Fibroblast of lung (primary cell): ENCODE measurements around the gene CRPPA. TPM values are rescaled to one million over a fixed set of nuclear protein-coding genes. Genes with fewer than 3 reads are reported as not detected.

Experiments
- DNase-seq, 2 donors: peaks; one replicate each; pipeline versions ENCODE4 v3.0.0 to v3.0.0-alpha.2; 2010; ENCODE audit warnings: low read depth in 2 of 2
- H2AFZ ChIP-seq: 2 replicates; pipeline ENCODE4 v1.5.1; 2012; ENCODE audit warnings: low read length, control low read depth, inconsistent platforms
- H3K27ac ChIP-seq: 2 replicates; pipeline ENCODE4 v1.5.1; 2011; ENCODE audit warnings: low read length, control low read depth; ENCODE audit not compliant: insufficient read depth
- H3K27me3 ChIP-seq: 2 replicates; pipeline ENCODE4 v1.5.1; 2011; ENCODE audit warnings: mild to moderate bottlenecking, low read length; ENCODE audit not compliant: control insufficient read depth, insufficient read depth
- H3K36me3 ChIP-seq: 2 replicates; pipeline ENCODE4 v1.5.1; 2011; ENCODE audit warnings: low read length; ENCODE audit not compliant: control insufficient read depth, insufficient read depth
- H3K4me1 ChIP-seq: 2 replicates; pipeline ENCODE4 v1.5.1; 2011; ENCODE audit warnings: low read length; ENCODE audit not compliant: control insufficient read depth, insufficient read depth; ENCODE audit errors: extremely low read depth
- H3K4me2 ChIP-seq: 2 replicates; pipeline ENCODE4 v1.5.1; 2011; ENCODE audit warnings: low read length, control low read depth; ENCODE audit not compliant: insufficient read depth; ENCODE audit errors: extremely low read depth
- H3K4me3 ChIP-seq, 4 experiments: fragments of 200-600 bp in 1 of 4; sonication (generic) in 1 of 4; replicated peaks in 1 of 4; 2 replicates each; pipeline ENCODE4 v1.5.1; 2011 to 2016; ENCODE audit warnings: low read length in 4 of 4, low read depth in 3 of 4, mild to moderate bottlenecking in 3 of 4, control low read depth in 2 of 4, inconsistent platforms in 1 of 4, mixed read lengths in 1 of 4; ENCODE audit not compliant: insufficient read depth in 1 of 4; ENCODE audit errors: control extremely low read depth in 1 of 4
- H3K79me2 ChIP-seq: 2 replicates; pipeline ENCODE4 v1.5.1; 2012; ENCODE audit warnings: mild to moderate bottlenecking, low read length, inconsistent platforms; ENCODE audit not compliant: control insufficient read depth, insufficient read depth
- H3K9ac ChIP-seq: 2 replicates; pipeline ENCODE4 v1.5.1; 2011; ENCODE audit warnings: mild to moderate bottlenecking, low read length, control low read depth; ENCODE audit not compliant: insufficient read depth
- H3K9me3 ChIP-seq: 2 replicates; pipeline ENCODE4 v1.5.1; 2012; ENCODE audit warnings: low read depth, low read length; ENCODE audit not compliant: control insufficient read depth, insufficient read depth
- H4K20me1 ChIP-seq: 2 replicates; pipeline ENCODE4 v1.5.1; 2011; ENCODE audit warnings: low read length; ENCODE audit not compliant: control insufficient read depth, insufficient read depth; ENCODE audit errors: extremely low read depth
- EZH2 ChIP-seq: IDR thresholded peaks from 2 replicates; pipeline ENCODE4 v1.5.1; 2012; ENCODE audit warnings: low read length, control low read depth, mild to moderate bottlenecking; ENCODE audit errors: missing control alignments
- polyA plus RNA-seq, 2 donors: library from polyadenylated mRNA; depleted of rRNA in 1 of 2; stranded (reverse) in 1 of 2; unstranded in 1 of 2; fragments of >200 nt; gene quantifications; 2 replicates each; pipeline ENCODE4 v1.2.1, GENCODE V29; 2011 to 2012; ENCODE audit warnings: missing spikeins in 1 of 2
- total RNA-seq: library from RNA; depleted of rRNA; stranded (reverse); fragments of >200 nt; gene quantifications from 2 replicates; pipeline ENCODE4 v1.2.1, GENCODE V29; 2014
- TF ChIP-seq, protein P1 (sequence below), 2 donors: IDR thresholded peaks in 1 of 2; conservative IDR thresholded peaks in 1 of 2; 1 replicate in 1 of 2; 2 replicates in 1 of 2; pipeline ENCODE4 v1.5.1; 2011 to 2012; ENCODE audit warnings: low read length in 2 of 2, control low read depth in 1 of 2, inconsistent platforms in 1 of 2, low read depth in 1 of 2, mild to moderate bottlenecking in 1 of 2

Gene CRPPA
- total and polyA plus RNA-seq, 2 donors (not counting 1 experiment from before 2014, with no cell fraction given): 1.0 to 1.5 TPM

DNA sequence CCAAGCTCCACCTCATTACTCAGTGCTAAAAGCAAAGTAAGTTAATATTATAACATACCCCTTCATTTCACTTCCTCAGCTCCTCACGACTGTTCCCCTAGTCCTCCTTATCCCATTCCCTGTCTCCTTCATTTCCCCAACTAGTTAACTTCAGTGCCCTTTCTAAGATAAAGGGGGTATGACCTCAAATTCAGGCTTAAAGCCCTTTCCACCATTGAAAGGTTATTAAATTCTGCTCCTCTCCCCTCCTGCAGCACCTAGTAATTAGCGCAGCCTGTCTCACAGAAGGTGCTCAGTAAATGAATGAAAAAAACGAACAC is 1.0 kb downstream of the CRPPA start:
- peaks cover 9% of the 10 kb centered on the region for H3K4me1 ChIP-seq
- no peaks in the 10 kb centered on the region for H3K79me2 ChIP-seq
- no peaks in the 10 kb centered on the region for H3K36me3 ChIP-seq
- no peaks in the 10 kb centered on the region for H4K20me1 ChIP-seq
- no peaks in the 10 kb centered on the region for H3K27me3 ChIP-seq
- DNase-seq: no peak
- no peak for TF ChIP-seq EZH2
- TF ChIP-seq, protein P1, sequence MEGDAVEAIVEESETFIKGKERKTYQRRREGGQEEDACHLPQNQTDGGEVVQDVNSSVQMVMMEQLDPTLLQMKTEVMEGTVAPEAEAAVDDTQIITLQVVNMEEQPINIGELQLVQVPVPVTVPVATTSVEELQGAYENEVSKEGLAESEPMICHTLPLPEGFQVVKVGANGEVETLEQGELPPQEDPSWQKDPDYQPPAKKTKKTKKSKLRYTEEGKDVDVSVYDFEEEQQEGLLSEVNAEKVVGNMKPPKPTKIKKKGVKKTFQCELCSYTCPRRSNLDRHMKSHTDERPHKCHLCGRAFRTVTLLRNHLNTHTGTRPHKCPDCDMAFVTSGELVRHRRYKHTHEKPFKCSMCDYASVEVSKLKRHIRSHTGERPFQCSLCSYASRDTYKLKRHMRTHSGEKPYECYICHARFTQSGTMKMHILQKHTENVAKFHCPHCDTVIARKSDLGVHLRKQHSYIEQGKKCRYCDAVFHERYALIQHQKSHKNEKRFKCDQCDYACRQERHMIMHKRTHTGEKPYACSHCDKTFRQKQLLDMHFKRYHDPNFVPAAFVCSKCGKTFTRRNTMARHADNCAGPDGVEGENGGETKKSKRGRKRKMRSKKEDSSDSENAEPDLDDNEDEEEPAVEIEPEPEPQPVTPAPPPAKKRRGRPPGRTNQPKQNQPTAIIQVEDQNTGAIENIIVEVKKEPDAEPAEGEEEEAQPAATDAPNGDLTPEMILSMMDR (conservative IDR thresholded peaks at IDR 0.05 in 1 of 2, IDR thresholded peaks at IDR 0.05 in 1 of 2; ENCODE audit: low read depth in 1 of 2, low read length in 2 of 2): no peak
- H3K9ac ChIP-seq: no peak overlapping the region
- H2AFZ ChIP-seq: peak overlapping the region; percentile 94
- no peaks in the 10 kb centered on the region for H3K9me3 ChIP-seq
- peak overlapping the region; percentile 38 to 67 (median 60) for H3K4me3 ChIP-seq
- H3K27ac ChIP-seq: peak overlapping the region; percentile 90
- peak overlapping the region; percentile 78 for H3K4me2 ChIP-seq

DNA sequence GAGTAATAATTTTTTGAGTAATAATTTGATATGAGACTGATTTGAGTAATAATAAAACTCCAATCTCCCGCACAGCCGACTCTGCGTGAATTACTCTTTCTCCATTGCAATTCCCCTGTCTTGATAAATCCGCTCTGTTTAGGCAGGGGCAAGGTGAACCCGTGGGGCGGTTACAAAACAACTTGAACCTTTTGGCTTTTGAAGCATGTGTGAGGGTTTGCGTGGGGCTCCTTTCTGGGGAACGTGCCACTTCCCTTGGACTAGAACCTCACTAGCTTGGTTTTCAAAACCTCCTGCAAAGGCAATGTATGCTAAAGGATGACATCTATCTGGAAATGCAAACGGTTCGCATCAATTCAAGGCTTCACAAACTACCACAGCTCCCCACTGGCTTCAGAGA is 1.5 kb downstream of the CRPPA start:
- H3K4me3 ChIP-seq: peak overlapping the region in 1 of 4 experiments; percentile 67
- no peaks in the 10 kb centered on the region for H3K36me3 ChIP-seq
- no peaks in the 10 kb centered on the region for H3K27me3 ChIP-seq
- no peaks in the 10 kb centered on the region for H4K20me1 ChIP-seq
- H3K4me1 ChIP-seq: peaks cover 9% of the 10 kb centered on the region
- H3K9ac ChIP-seq: no peak overlapping the region
- no peak overlapping the region for H3K27ac ChIP-seq
- H2AFZ ChIP-seq: peak overlapping the region; percentile 94
- peak overlapping the region; percentile 78 for H3K4me2 ChIP-seq
- TF ChIP-seq, protein P1 (conservative IDR thresholded peaks at IDR 0.05 in 1 of 2, IDR thresholded peaks at IDR 0.05 in 1 of 2; ENCODE audit: low read depth in 1 of 2, low read length in 2 of 2): no peak
- no peak for TF ChIP-seq EZH2
- no peak for DNase-seq
- no peaks in the 10 kb centered on the region for H3K9me3 ChIP-seq
- no peaks in the 10 kb centered on the region for H3K79me2 ChIP-seq

DNA sequence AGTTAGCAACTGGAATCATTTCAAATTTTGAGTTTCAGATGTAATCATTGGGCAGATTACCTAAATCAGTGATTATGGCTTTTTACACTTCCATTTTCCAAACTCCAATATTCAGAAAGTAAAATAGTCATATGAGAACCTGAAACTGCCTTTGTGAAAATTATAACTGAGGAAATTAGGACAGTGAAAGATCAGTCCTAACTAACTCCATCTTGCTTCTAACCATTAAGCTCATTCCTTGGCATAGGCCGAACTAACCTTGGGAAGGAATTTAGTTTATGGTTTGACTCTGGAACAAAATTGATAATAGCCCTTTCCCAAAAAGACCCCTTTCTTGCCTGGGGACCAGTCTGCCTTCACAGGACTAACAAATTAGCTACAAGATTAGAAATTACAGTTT is 2.2 kb downstream of the CRPPA start:
- no peaks in the 10 kb centered on the region for H3K27me3 ChIP-seq
- no peak overlapping the region for H2AFZ ChIP-seq
- no peaks in the 10 kb centered on the region for H3K9me3 ChIP-seq
- H3K79me2 ChIP-seq: no peaks in the 10 kb centered on the region
- TF ChIP-seq EZH2: no peak
- TF ChIP-seq, protein P1 (conservative IDR thresholded peaks at IDR 0.05 in 1 of 2, IDR thresholded peaks at IDR 0.05 in 1 of 2; ENCODE audit: low read depth in 1 of 2, low read length in 2 of 2): no peak
- no peak overlapping the region for H3K4me2 ChIP-seq
- no peaks in the 10 kb centered on the region for H3K36me3 ChIP-seq
- no peak for DNase-seq
- H3K9ac ChIP-seq: no peak overlapping the region
- H3K4me1 ChIP-seq: peaks cover 9% of the 10 kb centered on the region
- H3K27ac ChIP-seq: no peak overlapping the region
- no peaks in the 10 kb centered on the region for H4K20me1 ChIP-seq
- H3K4me3 ChIP-seq: no peak overlapping the region
